Measurements from ENCODE around the gene IL18RAP.

The IL18RAP gene

GRCh38 chr2:102444233-102444632, 21.3 kb downstream of the IL18RAP start:
- no peaks in the 10 kb centered on the region for H3K4me1 ChIP-seq
- no peaks in the 10 kb centered on the region for H3K36me3 ChIP-seq
- H3K9me3 ChIP-seq = no peaks in the 10 kb centered on the region
- intact Hi-C loops (cut with DNase I; ENCODE audit: low total_unique reads) = no loop called here
- H3K27ac ChIP-seq = no peak overlapping the region
- no peaks in the 10 kb centered on the region for H3K27me3 ChIP-seq
- DNase-seq = no peak
- TF ChIP-seq CTCF (IDR thresholded peaks at IDR 0.05) = no peak
- H3K4me3 ChIP-seq = no peak overlapping the region

- intact Hi-C loops (cut with DNase I; ENCODE audit: low total_unique reads) = no loop called here
- no peaks in the 10 kb centered on the region for H3K9me3 ChIP-seq
- H3K36me3 ChIP-seq = no peaks in the 10 kb centered on the region
- no peaks in the 10 kb centered on the region for H3K27me3 ChIP-seq
- no peak overlapping the region for H3K27ac ChIP-seq
- no peaks in the 10 kb centered on the region for H3K4me1 ChIP-seq
- TF ChIP-seq CTCF (IDR thresholded peaks at IDR 0.05) = no peak
- DNase-seq = no peak
- H3K4me3 ChIP-seq = no peak overlapping the region
These were observed 24.0 kb downstream of the IL18RAP start for GRCh38 chr2:102446936-102447335.

GRCh38 chr2:102449370-102449974, 26.5 kb downstream of the IL18RAP start:
- peak; percentile 43 to 56 for TF ChIP-seq CTCF (IDR thresholded peaks at IDR 0.05)
- intact Hi-C loops (cut with DNase I; ENCODE audit: low total_unique reads) = no loop called here
- H3K9me3 ChIP-seq = no peaks in the 10 kb centered on the region
- H3K4me1 ChIP-seq = no peaks in the 10 kb centered on the region
- no peak overlapping the region for H3K4me3 ChIP-seq
- H3K36me3 ChIP-seq = no peaks in the 10 kb centered on the region
- no peaks in the 10 kb centered on the region for H3K27me3 ChIP-seq
- DNase-seq = no peak
- no peak overlapping the region for H3K27ac ChIP-seq

GRCh38 chr2:102451968-102452367, 29.0 kb downstream of the IL18RAP start:
- TF ChIP-seq CTCF (IDR thresholded peaks at IDR 0.05) = no peak
- no peak for DNase-seq
- Histone ChIP-seq H3K36me3 (no peaks in the 10 kb centered on the region), H3K27me3 (no peaks in the 10 kb centered on the region), H3K4me3 (no peak overlapping the region), H3K4me1 (no peaks in the 10 kb centered on the region), H3K27ac (no peak overlapping the region), H3K9me3 (no peaks in the 10 kb centered on the region)
- intact Hi-C loops (cut with DNase I; ENCODE audit: low total_unique reads) = no loop called here

GRCh38 chr2:102453501-102453900, 30.5 kb downstream of the IL18RAP start:
- H3K27me3 ChIP-seq = no peaks in the 10 kb centered on the region
- H3K9me3 ChIP-seq = no peaks in the 10 kb centered on the region
- H3K4me3 ChIP-seq = no peak overlapping the region
- H3K27ac ChIP-seq = no peak overlapping the region
- intact Hi-C loops (cut with DNase I; ENCODE audit: low total_unique reads) = no loop called here
- no peak for DNase-seq
- no peaks in the 10 kb centered on the region for H3K36me3 ChIP-seq
- TF ChIP-seq CTCF (IDR thresholded peaks at IDR 0.05) = no peak
- H3K4me1 ChIP-seq = no peaks in the 10 kb centered on the region

Data from tibial artery (tissue), 4 donors.